Measurements from ENCODE around the gene WDR73.

WDR73 gene

DNA sequence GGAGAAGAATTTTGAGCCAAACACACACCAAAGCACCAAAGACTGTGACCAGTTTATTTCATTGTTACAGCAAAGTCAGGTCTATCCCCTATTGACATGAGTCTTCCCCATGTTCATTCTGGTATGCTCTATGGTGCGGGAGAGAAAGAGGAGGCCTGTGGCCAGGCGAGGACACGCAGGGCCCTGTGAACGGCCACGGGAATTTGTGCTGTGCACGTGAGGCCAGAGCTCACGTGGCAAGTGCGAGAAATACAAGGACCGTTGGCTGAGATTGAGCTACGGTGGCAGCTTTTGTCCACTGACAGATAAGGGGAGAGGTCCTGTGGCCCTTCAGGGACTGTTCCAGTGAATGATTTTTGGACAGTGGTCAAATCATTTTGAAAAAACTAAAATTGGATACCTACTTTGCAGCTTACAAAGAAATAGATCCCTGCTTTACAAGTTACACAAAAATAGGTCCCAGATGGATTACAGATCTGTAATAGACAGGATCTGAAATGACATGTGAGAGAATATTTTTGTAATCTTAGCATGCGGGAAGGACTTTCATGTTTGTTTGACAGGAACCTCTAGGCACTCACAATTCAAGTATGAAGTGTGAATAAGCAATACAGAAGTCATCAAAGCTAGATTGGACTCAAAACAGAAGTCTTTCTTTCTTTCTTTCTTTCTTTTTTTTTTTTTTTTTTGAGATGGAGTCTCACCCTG, 44.1 kb downstream of the WDR73 start:
- TF ChIP-seq GATA2 (IDR thresholded peaks at IDR 0.05; ENCODE audit: low read depth, low read length) (no peak), GATA3 (IDR thresholded peaks at IDR 0.05; ENCODE audit: low read depth, low read length) (no peak)

DNA sequence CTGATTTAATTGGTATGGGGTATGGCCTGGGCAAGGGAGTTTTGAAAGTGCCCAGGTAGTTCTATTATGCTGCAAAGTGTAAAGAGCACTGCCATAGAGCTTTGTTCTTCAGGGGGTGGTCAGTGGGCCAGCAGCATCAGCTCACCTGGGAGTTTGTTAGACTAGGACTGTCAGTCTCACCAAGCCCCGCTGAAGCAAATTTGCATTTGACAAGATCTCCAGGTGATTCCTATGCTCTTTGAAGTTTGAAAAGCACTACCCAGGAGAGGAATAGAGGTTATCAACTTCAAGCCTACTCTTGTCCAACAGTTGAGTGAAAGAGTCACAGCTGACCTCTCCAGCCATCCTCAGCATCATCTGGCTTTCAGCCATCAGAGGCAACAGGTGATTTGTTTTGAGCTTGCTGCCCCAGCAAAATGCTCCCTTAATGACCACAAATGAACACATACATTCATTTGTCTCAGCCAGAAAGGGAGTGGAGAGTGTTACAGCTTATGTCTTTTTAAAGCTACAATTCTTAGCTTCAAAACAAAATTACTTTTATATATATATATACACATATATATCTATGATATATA, 45.3 kb downstream of the WDR73 start:
- no peak for TF ChIP-seq GATA3 (IDR thresholded peaks at IDR 0.05; ENCODE audit: low read depth, low read length)
- TF ChIP-seq GATA2 (IDR thresholded peaks at IDR 0.05; ENCODE audit: low read depth, low read length) = no peak

DNA sequence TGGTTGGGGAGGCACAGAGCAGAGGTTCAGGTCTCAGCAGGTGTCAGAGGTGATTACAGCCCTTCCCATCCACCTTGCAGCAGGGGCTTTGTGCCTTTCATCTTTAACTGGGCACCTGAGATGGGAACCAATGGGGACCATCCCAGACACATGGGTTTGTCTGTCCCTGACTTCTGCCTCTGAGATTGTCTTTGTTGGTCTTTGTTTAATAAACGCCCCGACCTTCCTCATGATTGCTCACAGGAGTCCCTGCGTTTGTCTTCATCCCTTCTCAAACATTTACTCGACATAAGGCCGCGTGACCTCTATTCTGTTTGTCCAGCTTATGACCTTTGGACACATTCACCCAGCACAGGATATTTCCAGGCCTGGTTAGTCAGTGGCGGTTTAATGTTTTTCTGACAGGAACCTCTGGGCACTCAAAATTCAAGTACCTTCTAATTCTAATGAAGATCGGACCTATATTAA, 47.4 kb downstream of the WDR73 start:
- TF ChIP-seq GATA2 (IDR thresholded peaks at IDR 0.05; ENCODE audit: low read depth, low read length) (no peak), GATA3 (IDR thresholded peaks at IDR 0.05; ENCODE audit: low read depth, low read length) (no peak)

DNA sequence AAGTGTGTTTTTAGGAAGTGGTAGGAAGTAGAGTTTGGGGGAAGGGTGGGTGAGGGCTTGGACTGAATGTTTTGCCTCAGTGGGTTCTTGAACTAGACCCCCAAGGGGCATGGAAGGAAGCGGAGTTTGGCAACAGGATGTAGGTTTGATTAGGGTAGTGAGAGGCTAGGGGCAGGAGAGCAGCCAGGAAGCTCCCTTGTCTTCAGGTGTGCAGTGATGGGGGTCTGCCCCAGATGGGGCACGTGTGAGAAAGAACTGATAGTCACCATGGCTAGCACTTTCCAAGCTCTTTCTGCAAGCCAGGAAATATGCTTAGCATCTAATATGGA, 48.6 kb downstream of the WDR73 start:
- no peak for TF ChIP-seq GATA3 (IDR thresholded peaks at IDR 0.05; ENCODE audit: low read depth, low read length)
- no peak for TF ChIP-seq GATA2 (IDR thresholded peaks at IDR 0.05; ENCODE audit: low read depth, low read length)

DNA sequence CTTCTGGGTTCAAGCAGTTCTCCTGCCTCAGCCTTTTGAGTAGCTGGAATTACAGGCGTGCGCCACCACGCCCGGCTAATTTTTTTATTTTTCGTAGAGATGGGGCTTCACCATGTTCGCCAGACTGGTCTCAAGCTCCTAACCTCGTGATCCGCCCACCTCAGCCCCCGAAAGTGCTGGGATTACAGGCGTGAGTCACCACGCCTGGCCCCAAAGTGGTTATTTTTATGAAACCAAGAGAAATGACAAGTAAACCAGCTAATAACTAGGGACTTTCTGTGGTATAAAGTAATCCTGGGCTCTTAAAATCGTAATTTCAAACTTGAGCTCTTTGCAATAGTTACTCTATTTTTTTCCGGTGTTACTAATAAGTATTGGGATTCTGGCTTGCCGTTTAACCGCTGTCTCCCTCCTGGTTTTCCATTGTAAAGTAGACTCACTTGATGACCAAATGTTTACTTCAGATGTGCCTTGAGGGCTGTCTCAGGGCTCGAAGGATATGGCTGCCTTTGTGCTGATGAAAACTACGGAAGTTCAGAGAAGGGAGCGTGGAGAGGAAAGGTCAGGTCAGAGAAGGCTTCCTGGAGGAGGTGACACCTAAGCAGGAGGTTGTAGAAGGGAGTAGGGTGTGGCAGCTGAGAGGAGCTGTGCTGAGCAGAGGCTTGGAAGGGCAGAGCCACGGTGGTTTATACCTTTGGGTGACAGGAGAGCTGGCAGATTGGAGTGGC, 49.1 kb downstream of the WDR73 start:
- TF ChIP-seq GATA2 (IDR thresholded peaks at IDR 0.05; ENCODE audit: low read depth, low read length) = no peak
- no peak for TF ChIP-seq GATA3 (IDR thresholded peaks at IDR 0.05; ENCODE audit: low read depth, low read length)

DNA sequence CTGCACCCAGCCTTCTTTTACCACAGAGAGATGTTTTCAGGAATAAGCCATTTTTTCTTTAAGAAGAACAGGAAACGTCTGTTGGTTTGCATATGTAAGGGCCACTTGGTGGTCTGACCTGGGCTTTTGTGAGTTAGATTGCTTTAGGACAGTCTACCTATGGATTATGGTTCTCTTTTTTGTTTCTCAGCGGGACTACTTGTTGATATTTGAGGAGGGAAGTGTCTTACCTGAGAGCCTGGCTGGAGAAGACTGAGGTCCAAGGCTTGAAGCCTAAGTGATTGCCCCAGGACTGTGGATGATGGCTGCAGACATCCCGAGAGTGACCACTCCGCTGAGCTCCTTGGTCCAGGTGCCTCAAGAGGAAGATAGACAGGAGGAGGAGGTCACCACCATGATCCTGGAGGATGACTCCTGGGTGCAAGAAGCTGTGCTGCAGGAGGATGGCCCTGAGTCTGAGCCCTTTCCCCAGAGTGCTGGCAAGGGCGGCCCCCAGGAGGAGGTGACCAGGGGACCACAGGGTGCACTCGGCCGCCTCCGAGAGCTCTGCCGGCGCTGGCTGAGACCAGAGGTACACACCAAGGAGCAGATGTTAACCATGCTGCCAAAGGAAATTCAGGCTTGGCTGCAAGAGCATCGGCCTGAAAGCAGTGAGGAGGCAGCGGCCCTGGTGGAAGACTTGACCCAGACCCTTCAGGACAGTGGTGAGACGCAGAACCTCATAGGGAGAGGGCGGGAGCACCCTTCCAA, 50.3 kb downstream of the WDR73 start:
- TF ChIP-seq GATA3 (IDR thresholded peaks at IDR 0.05; ENCODE audit: low read depth, low read length) (no peak), GATA2 (IDR thresholded peaks at IDR 0.05; ENCODE audit: low read depth, low read length) (no peak)

DNA sequence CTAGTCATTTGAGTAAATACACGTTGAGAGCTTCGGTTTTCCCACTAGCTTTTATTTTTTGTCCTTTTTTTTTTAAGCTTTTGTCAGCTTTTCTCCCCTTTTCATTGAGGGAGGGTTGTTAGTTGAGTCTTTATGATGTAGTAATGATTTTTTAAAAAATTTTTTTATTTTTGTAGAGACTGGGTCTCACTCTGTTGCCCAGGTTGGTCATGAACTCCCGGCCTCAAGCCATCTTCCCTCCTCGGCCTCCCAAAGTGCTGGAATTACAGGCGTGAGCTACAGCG, 52.6 kb downstream of the WDR73 start:
- TF ChIP-seq GATA2 (IDR thresholded peaks at IDR 0.05; ENCODE audit: low read depth, low read length) (no peak), GATA3 (IDR thresholded peaks at IDR 0.05; ENCODE audit: low read depth, low read length) (no peak)

DNA sequence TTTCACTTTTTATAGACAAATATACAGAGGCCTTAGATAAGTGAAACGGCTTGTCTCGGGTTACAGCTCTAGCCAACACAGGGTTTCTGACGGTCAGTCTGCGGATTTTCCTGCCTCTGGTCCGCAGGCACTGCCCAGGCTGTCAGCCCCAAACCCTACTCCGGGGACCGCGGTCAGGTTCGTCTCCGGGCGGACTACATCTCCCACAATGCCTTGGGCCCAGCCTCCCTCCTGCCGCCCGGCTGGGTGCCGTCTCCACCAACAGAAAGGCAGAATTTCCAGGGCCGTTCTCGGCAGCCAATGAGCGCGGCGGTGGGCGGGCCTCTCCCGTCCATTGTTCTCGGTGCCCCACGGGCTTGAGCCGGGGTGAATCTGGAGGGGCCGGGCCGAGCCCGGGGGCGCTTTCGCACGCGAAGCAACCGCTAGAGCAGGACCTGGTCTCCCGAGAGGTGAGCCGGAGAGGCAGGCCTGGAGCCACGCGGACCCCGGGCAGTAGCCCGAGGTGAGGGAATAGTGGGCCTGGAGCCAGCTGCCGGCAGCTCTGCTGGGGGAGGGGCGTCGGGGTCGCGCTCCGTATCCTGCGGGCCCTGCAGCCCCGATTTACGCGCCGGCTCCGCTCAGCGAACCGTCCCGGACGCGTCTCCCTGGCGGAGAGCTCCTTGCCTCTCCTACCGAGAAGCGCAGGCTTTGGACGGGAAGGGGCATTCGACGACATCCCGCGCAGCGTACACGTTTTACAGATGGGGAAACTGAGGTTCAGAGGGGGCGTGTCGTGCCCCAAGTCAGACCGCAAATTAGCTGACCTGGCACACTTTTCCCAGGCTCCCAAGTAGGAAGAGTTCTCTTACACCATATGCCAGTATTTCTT, 53.2 kb downstream of the WDR73 start, which contains the start of gene ZSCAN2:
Gene ZSCAN2, plus strand, starts transcription at position 323 of the 868 bp plus-strand sequence. CDS start 2,919 bp downstream, outside the sequence.
- TF ChIP-seq GATA2 (IDR thresholded peaks at IDR 0.05; ENCODE audit: low read depth, low read length) = no peak
- TF ChIP-seq GATA3 (IDR thresholded peaks at IDR 0.05; ENCODE audit: low read depth, low read length) = no peak

DNA sequence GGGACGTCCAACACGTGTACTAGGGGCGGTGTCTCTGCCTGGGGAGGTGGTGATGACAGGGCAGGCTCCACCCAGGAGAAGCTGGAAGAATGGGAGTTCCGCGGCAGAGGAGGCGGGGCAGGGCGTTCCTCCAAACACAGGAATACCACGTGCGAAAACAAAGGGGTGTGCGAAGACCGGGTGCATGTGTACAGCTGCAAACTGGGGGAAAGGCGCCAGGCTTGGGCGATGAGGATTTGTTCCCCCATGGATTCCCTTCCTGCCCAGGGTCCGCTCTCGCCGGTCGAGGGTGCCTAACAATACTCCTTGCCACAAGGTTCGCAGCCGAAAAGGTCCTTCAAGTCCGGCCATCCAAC, 53.8 kb downstream of the WDR73 start:
- no peak for TF ChIP-seq GATA3 (IDR thresholded peaks at IDR 0.05; ENCODE audit: low read depth, low read length)

DNA sequence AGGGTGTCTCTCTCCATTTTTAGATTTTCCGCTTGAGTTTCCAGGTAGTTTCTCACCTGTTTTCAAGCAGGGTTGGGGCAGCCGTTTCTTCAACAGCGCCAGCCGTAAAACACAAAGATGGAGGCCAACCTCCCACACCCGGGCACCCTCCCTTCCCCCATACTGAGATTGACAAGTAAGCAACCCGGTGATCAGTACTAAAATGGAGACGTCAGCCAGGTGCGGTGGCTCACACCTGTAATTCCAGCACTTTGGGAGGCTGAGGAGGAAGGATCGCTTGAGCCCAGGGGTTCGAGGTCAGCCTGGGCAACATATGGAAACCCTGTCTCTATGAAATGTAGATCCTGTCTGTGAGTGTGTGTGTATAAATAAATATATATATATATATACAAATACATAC, 54.2 kb downstream of the WDR73 start:
- TF ChIP-seq GATA3 (IDR thresholded peaks at IDR 0.05; ENCODE audit: low read depth, low read length) = no peak
- TF ChIP-seq GATA2 (IDR thresholded peaks at IDR 0.05; ENCODE audit: low read depth, low read length) = no peak

DNA sequence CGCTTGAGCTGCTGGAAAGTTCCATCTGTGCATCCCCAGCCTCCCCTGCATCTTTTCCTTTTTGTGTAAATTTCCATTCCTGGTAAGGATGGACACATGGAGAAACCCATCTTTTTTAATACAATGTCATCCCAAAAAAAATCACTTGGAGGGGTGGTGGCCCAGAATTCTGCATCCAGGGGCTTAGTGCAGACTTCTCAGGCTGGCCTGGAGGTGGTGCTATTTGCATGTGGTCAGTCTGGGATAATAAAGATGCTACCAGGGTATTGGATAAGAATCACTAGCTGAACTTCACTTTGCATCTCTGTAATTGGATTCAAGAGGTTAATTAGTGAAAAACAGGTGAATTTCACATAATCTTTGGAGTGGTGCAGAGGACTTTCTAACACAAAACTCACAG, 55.1 kb downstream of the WDR73 start:
- no peak for TF ChIP-seq GATA3 (IDR thresholded peaks at IDR 0.05; ENCODE audit: low read depth, low read length)
- peak; percentile 47 for TF ChIP-seq GATA2 (IDR thresholded peaks at IDR 0.05; ENCODE audit: low read depth, low read length)

DNA sequence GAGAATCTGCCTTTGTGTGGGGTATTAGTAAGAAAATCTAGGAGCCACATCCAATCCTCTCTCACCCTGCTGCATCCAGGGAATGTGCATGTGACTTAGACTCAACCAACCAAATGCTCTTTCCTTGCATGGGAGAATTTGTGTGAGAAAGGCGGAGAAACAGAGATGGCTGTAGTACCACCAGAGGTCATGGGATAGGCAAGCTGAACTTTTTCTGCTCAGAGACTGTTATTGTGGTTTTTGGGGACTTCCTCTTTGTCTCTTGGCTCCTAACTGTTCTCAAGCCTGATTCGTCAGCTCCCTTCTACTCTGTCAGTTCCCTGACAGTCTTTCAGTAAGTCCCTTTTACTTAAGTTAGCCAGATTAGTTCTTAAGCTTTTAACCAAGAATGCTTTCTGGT, 55.8 kb downstream of the WDR73 start:
- TF ChIP-seq GATA2 (IDR thresholded peaks at IDR 0.05; ENCODE audit: low read depth, low read length) = no peak
- no peak for TF ChIP-seq GATA3 (IDR thresholded peaks at IDR 0.05; ENCODE audit: low read depth, low read length)

DNA sequence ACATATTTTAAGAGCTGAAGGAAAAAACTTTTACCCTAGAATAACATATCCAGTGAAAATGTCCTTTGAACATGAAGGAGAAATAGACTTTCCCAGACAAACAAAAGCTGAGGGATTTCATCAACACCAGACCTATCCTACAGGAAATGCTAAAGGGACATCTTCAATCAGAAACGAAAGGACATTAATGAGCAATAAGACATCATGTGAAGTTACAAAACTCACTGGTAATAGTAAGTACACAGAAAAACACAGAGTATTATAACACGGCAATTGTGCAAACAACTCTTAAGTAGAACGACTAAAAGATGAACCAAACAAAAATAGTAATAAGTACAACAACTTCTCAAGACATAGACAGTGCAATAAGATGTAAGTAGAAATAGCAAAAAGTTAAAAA, 56.8 kb downstream of the WDR73 start:
- TF ChIP-seq GATA2 (IDR thresholded peaks at IDR 0.05; ENCODE audit: low read depth, low read length) (no peak), GATA3 (IDR thresholded peaks at IDR 0.05; ENCODE audit: low read depth, low read length) (no peak)

DNA sequence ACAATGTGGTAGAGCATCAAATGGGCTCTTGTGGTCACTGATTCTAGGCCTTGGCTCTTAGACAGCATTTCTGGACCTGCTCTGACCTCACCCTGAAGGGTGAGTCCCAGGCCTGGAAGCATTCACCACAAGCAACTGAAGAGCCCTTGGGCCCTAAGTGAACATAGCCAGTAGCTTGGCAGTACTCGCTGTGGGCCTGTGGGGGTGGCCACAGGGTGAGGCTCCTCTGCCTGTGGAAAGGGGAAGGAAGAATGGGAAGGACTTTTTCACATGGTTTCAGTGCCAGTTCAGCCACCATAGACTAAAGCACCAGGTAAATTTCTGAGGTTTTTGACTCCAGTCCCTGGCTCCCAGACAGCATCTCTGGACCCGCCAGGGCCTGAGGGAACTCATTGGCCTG, 58.4 kb downstream of the WDR73 start:
- TF ChIP-seq GATA3 (IDR thresholded peaks at IDR 0.05; ENCODE audit: low read depth, low read length) (no peak), GATA2 (IDR thresholded peaks at IDR 0.05; ENCODE audit: low read depth, low read length) (no peak)

Data from SH-SY5Y (cell line).